ENCODE measurements around the gene CDC42BPG.

The CDC42BPG gene

DNA sequence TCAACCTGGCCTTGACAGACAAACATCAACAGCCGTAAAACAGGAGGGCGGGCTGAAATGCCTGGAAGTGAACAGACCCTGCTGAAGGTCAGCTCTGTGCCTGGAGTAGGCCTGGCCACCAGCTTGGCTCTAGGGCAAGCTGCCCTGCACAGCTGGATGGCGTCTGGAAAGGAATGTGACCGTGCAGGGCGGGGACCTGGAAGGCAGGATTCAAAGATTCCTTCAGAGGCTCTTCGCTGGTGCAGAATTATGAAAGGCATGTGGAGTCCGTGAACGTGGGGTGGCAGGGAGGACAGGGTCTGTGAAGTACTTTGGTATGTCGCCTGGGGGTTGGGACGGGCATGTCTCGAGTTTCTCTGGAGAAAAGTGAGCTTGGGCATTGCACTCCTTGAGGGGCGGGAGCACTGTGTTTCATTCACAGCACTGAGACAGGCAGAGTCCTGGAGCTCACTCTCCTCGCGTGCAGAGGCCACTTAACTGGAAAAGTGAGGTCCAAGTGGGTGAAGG is 32.4 kb upstream of the CDC42BPG start:
- H3K27me3 ChIP-seq (ENCODE audit: insufficient read depth, low read length), result no peaks in the 10 kb centered on the region
- no peaks in the 10 kb centered on the region for H4K20me1 ChIP-seq (ENCODE audit: insufficient read depth, low read length)
- TF ChIP-seq EZH2 (IDR thresholded peaks at IDR 0.05; ENCODE audit: borderline replicate concordance, low read length), result no peak
- TF ChIP-seq, protein P1, sequence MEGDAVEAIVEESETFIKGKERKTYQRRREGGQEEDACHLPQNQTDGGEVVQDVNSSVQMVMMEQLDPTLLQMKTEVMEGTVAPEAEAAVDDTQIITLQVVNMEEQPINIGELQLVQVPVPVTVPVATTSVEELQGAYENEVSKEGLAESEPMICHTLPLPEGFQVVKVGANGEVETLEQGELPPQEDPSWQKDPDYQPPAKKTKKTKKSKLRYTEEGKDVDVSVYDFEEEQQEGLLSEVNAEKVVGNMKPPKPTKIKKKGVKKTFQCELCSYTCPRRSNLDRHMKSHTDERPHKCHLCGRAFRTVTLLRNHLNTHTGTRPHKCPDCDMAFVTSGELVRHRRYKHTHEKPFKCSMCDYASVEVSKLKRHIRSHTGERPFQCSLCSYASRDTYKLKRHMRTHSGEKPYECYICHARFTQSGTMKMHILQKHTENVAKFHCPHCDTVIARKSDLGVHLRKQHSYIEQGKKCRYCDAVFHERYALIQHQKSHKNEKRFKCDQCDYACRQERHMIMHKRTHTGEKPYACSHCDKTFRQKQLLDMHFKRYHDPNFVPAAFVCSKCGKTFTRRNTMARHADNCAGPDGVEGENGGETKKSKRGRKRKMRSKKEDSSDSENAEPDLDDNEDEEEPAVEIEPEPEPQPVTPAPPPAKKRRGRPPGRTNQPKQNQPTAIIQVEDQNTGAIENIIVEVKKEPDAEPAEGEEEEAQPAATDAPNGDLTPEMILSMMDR (IDR thresholded peaks at IDR 0.05; ENCODE audit: low read length), result no peak
- peaks cover 84% of the 10 kb centered on the region for H3K4me1 ChIP-seq (ENCODE audit: insufficient read depth, low read length, severe bottlenecking)
- peaks cover 29% of the 10 kb centered on the region for H3K79me2 ChIP-seq (ENCODE audit: insufficient read depth, low read length)
- H3K9me2 ChIP-seq (ENCODE audit: low read depth, low read length), result no peaks in the 10 kb centered on the region
- no peak overlapping the region for H2AFZ ChIP-seq (ENCODE audit: low read length)
- peak overlapping the region; percentile 98 for H3K4me3 ChIP-seq (ENCODE audit: low read depth, low read length, poor library complexity, severe bottlenecking)
- peak overlapping the region; percentile 89 for H3K27ac ChIP-seq (ENCODE audit: low read depth, low read length, poor library complexity, severe bottlenecking)
- peak overlapping the region; percentile 89 for H3K4me2 ChIP-seq (ENCODE audit: low read length)
- no peaks in the 10 kb centered on the region; the same call in 1 of the 2 replicates for H3F3A ChIP-seq (ENCODE audit: insufficient read depth, low read length)
- no peaks in the 10 kb centered on the region for H3K9me3 ChIP-seq (ENCODE audit: low read length)
- peaks cover 33% of the 10 kb centered on the region; the same call in 1 of the 2 replicates for H3K36me3 ChIP-seq (ENCODE audit: insufficient read depth, low read length)
- H3K9ac ChIP-seq (ENCODE audit: low read length), result peak overlapping the region; percentile 96

DNA sequence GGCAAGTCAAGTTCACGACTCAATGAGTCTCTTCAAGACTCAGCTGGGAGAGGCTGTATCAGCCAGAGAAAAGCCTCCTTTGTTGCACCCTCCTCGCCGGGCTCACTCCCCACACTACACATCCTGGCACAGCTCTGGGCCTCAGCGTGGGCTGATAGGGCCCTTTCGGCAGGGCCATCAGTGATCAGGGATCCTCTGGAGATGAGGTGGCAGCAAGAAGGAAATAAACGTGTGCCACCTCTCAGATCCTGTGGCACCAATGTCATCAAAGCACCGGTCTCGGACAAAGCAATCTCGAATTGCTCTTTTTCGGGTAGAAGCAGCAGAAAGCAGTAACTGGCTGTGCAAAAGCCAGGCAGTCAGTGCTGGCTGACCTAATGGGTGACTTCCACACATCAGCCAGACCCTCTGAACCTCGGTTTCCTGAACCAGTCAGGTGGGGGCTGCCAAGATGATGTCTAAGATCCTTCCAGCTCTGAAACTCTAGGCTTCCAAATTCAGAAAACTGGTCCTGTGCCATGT is 31.8 kb upstream of the CDC42BPG start:
- H3K4me3 ChIP-seq (ENCODE audit: low read depth, low read length, poor library complexity, severe bottlenecking), result peak overlapping the region; percentile 98
- no peaks in the 10 kb centered on the region for H4K20me1 ChIP-seq (ENCODE audit: insufficient read depth, low read length)
- no peaks in the 10 kb centered on the region for H3K27me3 ChIP-seq (ENCODE audit: insufficient read depth, low read length)
- H3K79me2 ChIP-seq (ENCODE audit: insufficient read depth, low read length), result peaks cover 29% of the 10 kb centered on the region
- no peaks in the 10 kb centered on the region for H3F3A ChIP-seq (ENCODE audit: insufficient read depth, low read length)
- no peaks in the 10 kb centered on the region for H3K9me2 ChIP-seq (ENCODE audit: low read depth, low read length)
- no peak overlapping the region for H2AFZ ChIP-seq (ENCODE audit: low read length)
- H3K9me3 ChIP-seq (ENCODE audit: low read length), result no peaks in the 10 kb centered on the region
- H3K9ac ChIP-seq (ENCODE audit: low read length), result peak overlapping the region; percentile 96
- peak overlapping the region; percentile 89 for H3K4me2 ChIP-seq (ENCODE audit: low read length)
- peak overlapping the region; percentile 89 for H3K27ac ChIP-seq (ENCODE audit: low read depth, low read length, poor library complexity, severe bottlenecking)
- TF ChIP-seq EZH2 (IDR thresholded peaks at IDR 0.05; ENCODE audit: borderline replicate concordance, low read length), result no peak
- TF ChIP-seq, protein P1 (IDR thresholded peaks at IDR 0.05; ENCODE audit: low read length), result no peak
- peaks cover 38% of the 10 kb centered on the region; the same call in 1 of the 2 replicates for H3K36me3 ChIP-seq (ENCODE audit: insufficient read depth, low read length)
- peaks cover 84% of the 10 kb centered on the region for H3K4me1 ChIP-seq (ENCODE audit: insufficient read depth, low read length, severe bottlenecking)

DNA sequence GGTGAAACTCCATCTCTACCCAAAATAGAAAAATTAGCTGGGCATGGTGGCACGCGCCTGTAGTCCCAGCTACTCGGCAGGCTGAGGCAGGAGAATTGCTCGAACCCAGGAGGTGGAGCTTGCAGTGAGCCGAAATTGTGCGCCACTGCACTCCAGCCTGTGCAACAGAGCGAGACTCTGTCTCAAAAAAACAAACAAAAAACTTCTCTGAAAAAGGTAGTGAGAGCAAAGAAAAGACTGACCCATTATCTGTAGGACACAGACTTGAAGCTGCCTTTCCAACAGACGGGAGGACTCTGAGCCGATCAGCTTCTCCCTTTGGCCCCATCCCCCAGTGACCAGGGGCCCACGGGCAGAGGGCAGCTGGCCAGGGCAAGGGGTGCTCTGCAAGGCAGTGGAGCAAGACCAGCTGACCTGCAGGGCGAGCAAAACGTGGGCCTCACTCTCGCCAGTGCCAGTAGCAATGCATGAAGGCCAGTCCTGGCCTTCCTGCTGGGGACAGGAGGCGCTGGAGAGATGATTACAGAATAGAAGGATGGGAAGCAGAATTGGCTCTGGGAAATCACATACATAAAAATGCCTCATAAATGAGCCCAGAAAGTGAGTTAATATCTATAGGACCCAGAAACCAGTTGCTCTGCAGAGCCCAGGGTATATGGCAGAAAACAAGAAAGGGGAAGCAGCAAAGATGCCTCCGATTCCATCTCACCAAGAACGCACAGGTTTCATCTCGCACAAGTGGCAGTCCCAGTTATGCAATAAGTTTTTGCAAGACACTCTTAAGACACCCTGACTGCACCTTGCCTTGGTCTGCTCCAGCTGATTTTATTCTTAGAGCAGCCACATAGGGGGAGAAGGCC is 31.1 kb upstream of the CDC42BPG start:
- Histone ChIP-seq H3F3A (ENCODE audit: insufficient read depth, low read length) (0 out of 2 replicates have a peak, but pooled peaks cover under 1% of the 10 kb centered on the region), H3K4me3 (ENCODE audit: low read depth, low read length, poor library complexity, severe bottlenecking) (peak overlapping the region; percentile 98), H3K27ac (ENCODE audit: low read depth, low read length, poor library complexity, severe bottlenecking) (peak overlapping the region; percentile 89), H3K9me2 (ENCODE audit: low read depth, low read length) (no peaks in the 10 kb centered on the region), H4K20me1 (ENCODE audit: insufficient read depth, low read length) (no peaks in the 10 kb centered on the region), H3K36me3 (ENCODE audit: insufficient read depth, low read length) (peaks cover 45% of the 10 kb centered on the region; the same call in 1 of the 2 replicates), H2AFZ (ENCODE audit: low read length) (no peak overlapping the region), H3K79me2 (ENCODE audit: insufficient read depth, low read length) (peaks cover 29% of the 10 kb centered on the region), H3K4me2 (ENCODE audit: low read length) (peak overlapping the region; percentile 89), H3K27me3 (ENCODE audit: insufficient read depth, low read length) (no peaks in the 10 kb centered on the region), H3K4me1 (ENCODE audit: insufficient read depth, low read length, severe bottlenecking) (peaks cover 84% of the 10 kb centered on the region), H3K9ac (ENCODE audit: low read length) (peak overlapping the region; percentile 96), H3K9me3 (ENCODE audit: low read length) (no peaks in the 10 kb centered on the region)
- no peak for TF ChIP-seq EZH2 (IDR thresholded peaks at IDR 0.05; ENCODE audit: borderline replicate concordance, low read length)
- TF ChIP-seq, protein P1 (IDR thresholded peaks at IDR 0.05; ENCODE audit: low read length), result no peak
